Measurements from ENCODE around the gene PITPNC1.

DNA sequence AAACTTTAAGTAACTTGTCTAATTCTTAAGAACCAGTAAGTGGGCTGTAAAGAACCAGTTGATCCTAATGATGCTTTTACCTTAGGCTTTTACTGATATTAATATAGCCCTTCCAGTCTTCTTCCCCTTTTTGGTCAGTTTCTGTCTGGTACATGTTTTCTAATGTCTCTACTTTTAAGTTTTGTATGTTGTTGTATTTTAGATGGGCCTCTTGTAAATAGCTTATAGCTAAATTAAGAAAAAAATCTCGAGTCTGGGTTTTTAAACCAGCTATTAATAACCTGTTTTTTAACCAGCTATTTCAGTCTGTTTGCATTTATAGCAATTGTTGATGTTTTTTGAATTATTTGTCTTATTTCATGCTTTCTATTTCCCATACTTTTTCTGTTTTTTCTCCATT lies 79.0 kb downstream of the PITPNC1 start:
- TF ChIP-seq, protein P1, sequence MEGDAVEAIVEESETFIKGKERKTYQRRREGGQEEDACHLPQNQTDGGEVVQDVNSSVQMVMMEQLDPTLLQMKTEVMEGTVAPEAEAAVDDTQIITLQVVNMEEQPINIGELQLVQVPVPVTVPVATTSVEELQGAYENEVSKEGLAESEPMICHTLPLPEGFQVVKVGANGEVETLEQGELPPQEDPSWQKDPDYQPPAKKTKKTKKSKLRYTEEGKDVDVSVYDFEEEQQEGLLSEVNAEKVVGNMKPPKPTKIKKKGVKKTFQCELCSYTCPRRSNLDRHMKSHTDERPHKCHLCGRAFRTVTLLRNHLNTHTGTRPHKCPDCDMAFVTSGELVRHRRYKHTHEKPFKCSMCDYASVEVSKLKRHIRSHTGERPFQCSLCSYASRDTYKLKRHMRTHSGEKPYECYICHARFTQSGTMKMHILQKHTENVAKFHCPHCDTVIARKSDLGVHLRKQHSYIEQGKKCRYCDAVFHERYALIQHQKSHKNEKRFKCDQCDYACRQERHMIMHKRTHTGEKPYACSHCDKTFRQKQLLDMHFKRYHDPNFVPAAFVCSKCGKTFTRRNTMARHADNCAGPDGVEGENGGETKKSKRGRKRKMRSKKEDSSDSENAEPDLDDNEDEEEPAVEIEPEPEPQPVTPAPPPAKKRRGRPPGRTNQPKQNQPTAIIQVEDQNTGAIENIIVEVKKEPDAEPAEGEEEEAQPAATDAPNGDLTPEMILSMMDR (IDR thresholded peaks at IDR 0.05; ENCODE audit: low read length) = no peak
- TF ChIP-seq EZH2 (optimal IDR thresholded peaks at IDR 0.05; ENCODE audit: low read depth, low read length) (no peak), EZH2phosphoT487 (IDR thresholded peaks at IDR 0.05; ENCODE audit: low read length) (no peak)
